ENCODE data around the gene TBC1D16. TPM values are rescaled to one million over a fixed set of nuclear protein-coding genes. Genes with fewer than 3 reads are reported as not detected.
A peak's percentile ranks its signal among the peaks of the same experiment; 100 is the strongest.

Gene TBC1D16
- total RNA-seq, 3 donors from 2014 or later = 27.1 to 92.2 (median 32.8) TPM

DNA sequence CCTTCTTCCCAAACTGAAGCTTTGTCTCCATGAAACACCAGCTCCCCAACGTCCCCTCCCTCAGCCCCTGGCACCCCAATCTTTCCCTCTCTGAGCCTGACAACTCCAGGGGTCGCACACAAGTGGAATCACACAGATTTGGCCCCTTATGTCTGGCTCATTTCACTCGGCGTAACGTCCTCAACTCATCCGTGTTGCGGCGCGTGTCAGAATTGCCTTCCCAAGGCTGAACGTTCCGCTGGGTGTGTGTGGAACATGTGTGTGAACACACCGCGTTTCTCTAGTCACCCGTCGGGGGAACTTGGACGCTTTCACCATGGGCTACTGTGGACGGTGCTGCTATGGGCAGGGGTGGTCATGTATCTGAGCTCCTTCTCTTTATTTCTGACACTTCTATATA, 45.0 kb downstream of the TBC1D16 start:
- Histone ChIP-seq H3K4me3 (no peak overlapping the region), H3K27me3 (no peaks in the 10 kb centered on the region), H3K9me3 (no peaks in the 10 kb centered on the region), H3K4me1 (peaks cover 4 to 31% of the 10 kb centered on the region in 2 donors), H3K27ac (no peak overlapping the region), H3K36me3 (no peaks in the 10 kb centered on the region)
- DNase-seq (ENCODE audit: low spot score in 2 of 2) = no peak
- TF ChIP-seq POLR2AphosphoS5 (IDR thresholded peaks at IDR 0.05) (no peak), POLR2A (IDR thresholded peaks at IDR 0.05) (no peak)
- TF ChIP-seq, protein P1, sequence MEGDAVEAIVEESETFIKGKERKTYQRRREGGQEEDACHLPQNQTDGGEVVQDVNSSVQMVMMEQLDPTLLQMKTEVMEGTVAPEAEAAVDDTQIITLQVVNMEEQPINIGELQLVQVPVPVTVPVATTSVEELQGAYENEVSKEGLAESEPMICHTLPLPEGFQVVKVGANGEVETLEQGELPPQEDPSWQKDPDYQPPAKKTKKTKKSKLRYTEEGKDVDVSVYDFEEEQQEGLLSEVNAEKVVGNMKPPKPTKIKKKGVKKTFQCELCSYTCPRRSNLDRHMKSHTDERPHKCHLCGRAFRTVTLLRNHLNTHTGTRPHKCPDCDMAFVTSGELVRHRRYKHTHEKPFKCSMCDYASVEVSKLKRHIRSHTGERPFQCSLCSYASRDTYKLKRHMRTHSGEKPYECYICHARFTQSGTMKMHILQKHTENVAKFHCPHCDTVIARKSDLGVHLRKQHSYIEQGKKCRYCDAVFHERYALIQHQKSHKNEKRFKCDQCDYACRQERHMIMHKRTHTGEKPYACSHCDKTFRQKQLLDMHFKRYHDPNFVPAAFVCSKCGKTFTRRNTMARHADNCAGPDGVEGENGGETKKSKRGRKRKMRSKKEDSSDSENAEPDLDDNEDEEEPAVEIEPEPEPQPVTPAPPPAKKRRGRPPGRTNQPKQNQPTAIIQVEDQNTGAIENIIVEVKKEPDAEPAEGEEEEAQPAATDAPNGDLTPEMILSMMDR (IDR thresholded peaks at IDR 0.05) = no peak
- intact Hi-C loops (cut with DNase I; ENCODE audit: low total_unique reads) = loop anchor here (5.0 kb wide), 1 partner anchor 528 kb away; no protein-coding TSS in a partner anchor

DNA sequence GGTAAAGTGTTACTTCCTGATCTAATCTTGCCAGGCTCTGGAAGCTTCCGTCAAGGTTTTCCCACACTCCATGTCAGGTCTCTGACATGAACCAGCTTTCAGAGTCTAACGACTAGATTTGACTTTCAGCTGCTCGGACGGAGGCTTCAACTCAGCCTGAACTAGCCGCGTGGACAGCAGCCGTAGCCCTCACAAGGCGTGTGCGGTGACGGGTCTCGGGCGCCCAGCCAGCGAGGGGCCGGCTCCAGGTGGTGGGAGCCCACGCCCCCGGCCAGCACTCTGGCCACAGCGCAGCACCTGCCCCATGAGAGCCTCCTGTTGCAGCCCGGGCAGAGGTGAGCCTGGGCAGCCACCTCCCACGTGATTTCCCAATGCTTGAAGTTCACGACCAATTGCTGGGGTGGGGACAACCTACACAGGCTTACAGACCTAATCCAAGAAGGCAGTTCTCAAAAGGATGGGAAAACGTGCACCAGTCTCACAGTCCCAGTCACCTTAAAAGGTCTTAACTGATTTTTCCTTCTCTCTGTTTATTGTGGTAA, 45.5 kb downstream of the TBC1D16 start:
- Histone ChIP-seq H3K36me3 (no peaks in the 10 kb centered on the region), H3K27ac (peak overlapping the region in 1 of 2 donors; percentile 44), H3K27me3 (no peaks in the 10 kb centered on the region), H3K4me3 (no peak overlapping the region), H3K4me1 (peaks cover 4 to 31% of the 10 kb centered on the region in 2 donors), H3K9me3 (no peaks in the 10 kb centered on the region)
- intact Hi-C loops (cut with DNase I; ENCODE audit: low total_unique reads) = loop anchor here (5.0 kb wide), 1 partner anchor 528 kb away; no protein-coding TSS in a partner anchor
- TF ChIP-seq POLR2A (IDR thresholded peaks at IDR 0.05) (no peak), POLR2AphosphoS5 (IDR thresholded peaks at IDR 0.05) (no peak)
- TF ChIP-seq, protein P1 (IDR thresholded peaks at IDR 0.05) = no peak
- DNase-seq (ENCODE audit: low spot score in 2 of 2) = no peak

GRCh38 chr17:79989106-79989835, 46.4 kb downstream of the TBC1D16 start:
- no peak for DNase-seq (ENCODE audit: low spot score in 2 of 2)
- H3K4me3 ChIP-seq = no peak overlapping the region
- no peak for TF ChIP-seq POLR2AphosphoS5 (IDR thresholded peaks at IDR 0.05)
- no peak for TF ChIP-seq POLR2A (IDR thresholded peaks at IDR 0.05)
- TF ChIP-seq, protein P1 (IDR thresholded peaks at IDR 0.05) = no peak
- H3K9me3 ChIP-seq = no peaks in the 10 kb centered on the region
- H3K27ac ChIP-seq = peak overlapping the region in 1 of 2 donors; percentile 83
- H3K36me3 ChIP-seq = no peaks in the 10 kb centered on the region
- no peaks in the 10 kb centered on the region for H3K27me3 ChIP-seq
- H3K4me1 ChIP-seq = peaks cover 4 to 31% of the 10 kb centered on the region in 2 donors
- intact Hi-C loops (cut with DNase I; ENCODE audit: low total_unique reads) = loop anchor here (2.0 kb wide), 1 partner anchor 200 kb away; no protein-coding TSS in a partner anchor

- DNase-seq (ENCODE audit: low spot score in 2 of 2) = no peak
- intact Hi-C loops (cut with DNase I; ENCODE audit: low total_unique reads) = loop anchor here (2.0 kb wide), 1 partner anchor 200 kb away; no protein-coding TSS in a partner anchor
- peak in 1 of 3 donors; percentile 42 for TF ChIP-seq POLR2AphosphoS5 (IDR thresholded peaks at IDR 0.05)
- TF ChIP-seq, protein P1 (IDR thresholded peaks at IDR 0.05) = no peak
- H3K36me3 ChIP-seq = no peaks in the 10 kb centered on the region
- no peaks in the 10 kb centered on the region for H3K9me3 ChIP-seq
- H3K4me1 ChIP-seq = peaks cover 4 to 31% of the 10 kb centered on the region in 2 donors
- H3K27ac ChIP-seq = peak overlapping the region; percentile 59 to 83
- peak overlapping the region in 1 of 3 donors; percentile 44 for H3K4me3 ChIP-seq
- H3K27me3 ChIP-seq = no peaks in the 10 kb centered on the region
These were observed 47.3 kb downstream of the TBC1D16 start for GRCh38 chr17:79988185-79988971.

All from breast epithelium (tissue), 4 donors.